ENCODE data around the gene HOXC13.

HOXC13 gene

GRCh38 chr12:53971129-53971528, 32.5 kb downstream of the HOXC13 start:
- DNase-seq, result no peak

GRCh38 chr12:53971686-53972085, 33.1 kb downstream of the HOXC13 start:
- DNase-seq, result no peak

DNA sequence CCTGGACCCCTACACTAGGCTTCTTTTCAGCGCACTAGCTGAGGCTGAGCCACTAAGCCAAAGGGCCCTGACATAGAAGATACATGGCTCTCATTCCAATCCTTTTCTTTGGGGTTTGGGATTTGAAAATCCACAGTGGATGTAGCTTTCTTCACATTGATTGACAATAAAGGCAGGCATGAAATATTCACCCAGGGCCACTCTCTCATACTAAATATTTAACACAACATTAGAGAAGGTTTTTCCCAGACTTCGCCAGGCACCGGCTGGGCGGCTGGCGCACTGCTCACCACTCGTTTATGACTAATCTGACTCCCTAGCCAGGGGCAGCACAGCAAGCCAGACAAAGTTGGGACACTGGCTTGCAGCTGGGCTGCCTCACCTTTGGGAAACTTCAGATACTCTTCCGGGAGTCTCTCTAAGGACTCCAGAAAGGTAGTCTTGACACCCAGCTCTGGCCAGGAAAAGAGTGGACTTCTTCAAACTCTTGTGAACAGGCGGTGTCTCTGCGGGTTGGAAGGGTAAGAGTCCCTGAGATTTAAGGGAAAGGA, 33.6 kb downstream of the HOXC13 start:
- DNase-seq, result no peak

DNA sequence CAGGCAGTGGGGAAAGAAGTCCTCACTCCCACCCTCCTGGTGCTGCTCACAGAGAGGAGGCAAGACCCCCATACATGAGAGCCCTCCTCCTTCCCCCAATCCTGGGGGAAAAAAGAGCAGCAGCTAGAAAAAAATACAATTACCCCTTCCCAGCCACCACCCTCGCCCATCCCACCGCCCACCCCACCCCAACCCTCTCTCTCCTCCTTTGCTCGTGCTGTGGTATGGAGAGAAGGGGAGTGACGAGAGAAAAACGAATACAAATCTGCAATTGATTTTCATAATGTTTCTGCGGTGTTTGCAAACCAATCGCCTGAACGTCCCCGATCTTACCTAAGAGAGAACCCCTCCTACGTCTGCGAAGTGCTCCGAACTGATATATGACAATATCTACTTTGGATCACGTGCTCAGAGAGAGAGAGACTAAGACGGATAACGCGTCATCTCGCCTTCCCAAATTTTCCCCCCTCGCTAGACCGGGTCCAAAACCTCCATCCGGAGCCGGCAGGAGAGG, 34.1 kb downstream of the HOXC13 start, which contains the start of gene HOXC11:
TSS of gene HOXC11 (plus strand) at position 405 of the 514 bp plus-strand sequence. CDS start 116 bp downstream, outside the sequence.
- no peak for DNase-seq

DNA sequence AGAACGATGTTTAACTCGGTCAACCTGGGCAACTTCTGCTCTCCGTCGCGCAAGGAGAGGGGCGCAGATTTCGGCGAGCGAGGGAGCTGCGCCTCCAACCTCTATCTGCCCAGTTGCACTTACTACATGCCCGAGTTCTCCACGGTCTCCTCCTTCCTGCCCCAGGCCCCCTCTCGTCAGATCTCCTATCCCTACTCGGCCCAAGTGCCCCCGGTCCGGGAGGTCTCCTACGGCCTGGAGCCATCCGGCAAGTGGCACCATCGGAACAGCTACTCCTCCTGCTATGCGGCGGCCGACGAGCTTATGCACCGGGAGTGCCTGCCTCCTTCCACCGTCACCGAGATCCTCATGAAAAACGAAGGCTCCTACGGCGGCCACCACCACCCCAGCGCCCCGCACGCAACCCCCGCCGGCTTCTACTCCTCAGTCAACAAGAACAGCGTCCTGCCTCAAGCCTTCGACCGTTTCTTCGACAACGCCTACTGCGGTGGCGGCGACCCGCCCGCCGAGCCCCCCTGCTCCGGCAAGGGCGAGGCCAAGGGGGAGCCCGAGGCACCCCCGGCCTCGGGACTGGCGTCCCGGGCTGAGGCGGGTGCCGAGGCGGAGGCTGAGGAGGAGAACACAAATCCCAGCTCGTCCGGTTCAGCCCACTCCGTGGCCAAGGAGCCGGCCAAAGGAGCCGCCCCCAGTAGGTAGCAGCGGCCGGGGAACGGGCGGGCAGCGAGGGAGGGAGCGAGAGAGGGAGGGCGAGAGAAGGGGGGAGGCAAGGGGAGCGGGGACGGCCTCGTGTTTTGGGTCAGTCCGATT, 34.8 kb downstream of the HOXC13 start:
- no peak for DNase-seq

- DNase-seq, result no peak
Measured at GRCh38 chr12:53974084-53975063, 35.7 kb downstream of the HOXC13 start, which contains the start of gene HOTAIR. Gene HOTAIR, minus strand, starts transcription at chr12:53974954.

GRCh38 chr12:53975064-53975471, 36.4 kb downstream of the HOXC13 start:
- DNase-seq, result no peak

- DNase-seq, result no peak
Measured at GRCh38 chr12:53975479-53976152, 37.0 kb downstream of the HOXC13 start.

DNA sequence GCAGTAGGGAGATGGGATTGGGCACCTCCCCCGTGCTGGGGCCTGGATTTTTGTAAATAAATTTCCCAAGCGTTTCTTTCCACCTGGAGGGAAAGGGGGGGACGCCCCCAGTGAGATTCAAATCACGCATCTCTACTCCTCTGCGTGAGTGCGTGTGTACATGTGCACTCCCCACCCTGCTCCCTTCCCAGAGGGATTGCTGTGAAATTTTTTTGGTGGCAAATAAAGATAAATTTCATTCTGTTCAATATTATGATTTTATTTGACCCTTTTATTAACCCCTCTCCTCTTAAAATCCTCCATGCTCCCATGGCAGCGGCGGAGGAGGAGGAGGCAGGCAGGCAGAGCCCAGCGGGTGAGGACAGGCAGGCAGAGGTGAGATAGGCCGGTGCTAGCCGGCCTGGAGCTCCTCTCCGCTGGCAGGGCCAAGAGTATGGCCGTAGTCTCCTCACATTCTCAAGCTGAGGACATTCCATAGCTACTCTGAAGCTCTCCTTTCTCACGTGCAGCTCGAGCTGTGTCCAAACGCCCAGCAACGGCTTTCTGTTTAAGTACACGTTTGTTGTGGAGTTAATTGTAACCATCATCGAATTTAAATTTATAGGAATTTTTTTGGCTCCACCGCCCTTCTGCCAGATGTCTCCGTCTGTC, 37.7 kb downstream of the HOXC13 start:
- no peak for DNase-seq

- no peak for DNase-seq
Measured at GRCh38 chr12:53976823-53977595, 38.4 kb downstream of the HOXC13 start.

- no peak for DNase-seq
Measured at GRCh38 chr12:53977596-53978445, 39.2 kb downstream of the HOXC13 start.

DNA sequence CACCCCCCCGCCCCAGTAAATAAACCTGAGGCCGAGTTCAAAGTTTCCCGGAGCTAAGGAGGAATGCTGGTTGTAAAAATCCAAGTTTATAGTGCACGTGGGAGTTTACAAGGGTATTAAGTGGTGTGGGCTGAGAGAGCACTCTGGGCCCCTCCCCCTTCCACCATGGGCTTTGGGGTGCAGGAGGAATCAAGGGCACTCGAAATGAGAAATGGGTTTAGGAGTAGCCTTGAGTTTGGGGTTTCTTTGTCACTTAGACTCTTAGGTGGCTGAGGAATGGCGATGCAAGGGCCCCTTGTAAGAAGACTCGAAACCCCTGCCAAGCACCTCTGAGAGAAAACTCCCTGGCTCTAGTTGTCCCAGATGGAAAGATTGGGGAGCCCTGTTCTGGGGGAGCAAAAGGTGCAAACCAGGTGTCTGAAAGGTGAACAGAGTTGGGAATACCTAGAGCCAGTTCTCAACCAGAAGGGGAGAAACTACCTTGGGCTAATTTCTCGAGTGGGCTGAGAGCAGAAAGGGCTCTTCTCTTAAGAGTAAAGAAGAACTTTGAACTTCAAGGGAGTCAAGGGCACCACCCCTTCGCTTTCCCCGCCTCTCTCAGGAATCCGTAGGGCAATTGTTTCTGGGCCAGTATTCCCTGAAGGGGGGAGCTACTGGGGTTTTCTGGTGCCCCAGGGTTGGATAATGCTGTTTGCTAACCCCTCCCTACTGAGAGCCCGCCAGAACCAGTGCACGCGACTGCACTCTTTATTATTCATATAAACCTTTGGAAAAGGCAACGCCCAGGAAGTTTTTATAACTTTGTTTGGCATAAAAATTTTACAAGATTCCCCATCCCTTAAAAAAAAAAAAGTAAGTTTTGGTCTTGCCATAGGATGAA, 40.1 kb downstream of the HOXC13 start:
- no peak for DNase-seq

- DNase-seq, result no peak
Measured at GRCh38 chr12:53980104-53980801, 41.6 kb downstream of the HOXC13 start.

GRCh38 chr12:53980802-53981496, 42.3 kb downstream of the HOXC13 start:
- DNase-seq, result no peak

- no peak for DNase-seq
Measured at GRCh38 chr12:53981634-53982565, 43.3 kb downstream of the HOXC13 start.

All from CD4-positive, alpha-beta T cell treated with Interleukin-17A for 1 hour (primary cell).